Astrocyte of the cerebellum (primary cell): Measurements from ENCODE around the gene DNAJB2.

Experiments
- DNase-seq: peaks from one replicate; pipeline ENCODE4 v3.0.0-alpha.2; 2011; ENCODE audit warnings: low read depth
- H3K4me3 ChIP-seq: 2 replicates; pipeline ENCODE4 v1.5.1; 2011; ENCODE audit warnings: mild to moderate bottlenecking, low read depth, low read length, moderate library complexity
- in situ Hi-C: cut with HindIII; loops from 2 replicates; pipeline ENCODE4 v1.10.0; 2017; ENCODE audit warnings: low sequenced_read_pairs
- TF ChIP-seq, protein P1 (sequence below): IDR thresholded peaks from 2 replicates; pipeline ENCODE4 v1.5.1; 2012; ENCODE audit warnings: low read length, low read depth, moderate library complexity, mild to moderate bottlenecking; ENCODE audit errors: missing control alignments

The DNAJB2 gene

DNA sequence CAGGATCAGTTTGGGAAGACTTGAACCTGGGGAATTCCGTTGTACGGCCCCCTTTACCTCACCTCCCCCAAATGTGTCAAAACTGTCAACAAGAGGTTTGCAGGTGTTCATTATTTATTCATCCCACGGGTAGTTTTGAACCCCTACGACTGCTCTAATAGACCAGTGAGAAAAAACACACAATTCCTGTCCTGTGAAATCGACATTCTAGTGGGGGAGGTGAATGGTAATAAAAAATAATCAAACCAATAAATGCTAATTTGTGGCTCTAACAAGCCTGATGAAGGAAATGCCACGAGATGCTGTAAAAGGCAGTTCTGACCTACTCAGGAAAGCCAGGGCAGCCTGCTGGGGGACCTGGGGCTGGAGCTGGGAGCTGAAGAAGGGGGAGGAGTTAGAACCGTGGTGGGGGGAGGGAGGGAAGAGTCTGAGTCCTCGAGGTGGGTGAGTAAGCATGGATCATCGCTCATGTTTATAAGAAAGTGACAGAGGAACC is 463 bp upstream of the DNAJB2 start:
- TF ChIP-seq, protein P1, sequence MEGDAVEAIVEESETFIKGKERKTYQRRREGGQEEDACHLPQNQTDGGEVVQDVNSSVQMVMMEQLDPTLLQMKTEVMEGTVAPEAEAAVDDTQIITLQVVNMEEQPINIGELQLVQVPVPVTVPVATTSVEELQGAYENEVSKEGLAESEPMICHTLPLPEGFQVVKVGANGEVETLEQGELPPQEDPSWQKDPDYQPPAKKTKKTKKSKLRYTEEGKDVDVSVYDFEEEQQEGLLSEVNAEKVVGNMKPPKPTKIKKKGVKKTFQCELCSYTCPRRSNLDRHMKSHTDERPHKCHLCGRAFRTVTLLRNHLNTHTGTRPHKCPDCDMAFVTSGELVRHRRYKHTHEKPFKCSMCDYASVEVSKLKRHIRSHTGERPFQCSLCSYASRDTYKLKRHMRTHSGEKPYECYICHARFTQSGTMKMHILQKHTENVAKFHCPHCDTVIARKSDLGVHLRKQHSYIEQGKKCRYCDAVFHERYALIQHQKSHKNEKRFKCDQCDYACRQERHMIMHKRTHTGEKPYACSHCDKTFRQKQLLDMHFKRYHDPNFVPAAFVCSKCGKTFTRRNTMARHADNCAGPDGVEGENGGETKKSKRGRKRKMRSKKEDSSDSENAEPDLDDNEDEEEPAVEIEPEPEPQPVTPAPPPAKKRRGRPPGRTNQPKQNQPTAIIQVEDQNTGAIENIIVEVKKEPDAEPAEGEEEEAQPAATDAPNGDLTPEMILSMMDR, result no peak
- DNase-seq, result no peak
- H3K4me3 ChIP-seq, result peak overlapping the region; percentile 61
- in situ Hi-C loops, result no loop called here

DNA sequence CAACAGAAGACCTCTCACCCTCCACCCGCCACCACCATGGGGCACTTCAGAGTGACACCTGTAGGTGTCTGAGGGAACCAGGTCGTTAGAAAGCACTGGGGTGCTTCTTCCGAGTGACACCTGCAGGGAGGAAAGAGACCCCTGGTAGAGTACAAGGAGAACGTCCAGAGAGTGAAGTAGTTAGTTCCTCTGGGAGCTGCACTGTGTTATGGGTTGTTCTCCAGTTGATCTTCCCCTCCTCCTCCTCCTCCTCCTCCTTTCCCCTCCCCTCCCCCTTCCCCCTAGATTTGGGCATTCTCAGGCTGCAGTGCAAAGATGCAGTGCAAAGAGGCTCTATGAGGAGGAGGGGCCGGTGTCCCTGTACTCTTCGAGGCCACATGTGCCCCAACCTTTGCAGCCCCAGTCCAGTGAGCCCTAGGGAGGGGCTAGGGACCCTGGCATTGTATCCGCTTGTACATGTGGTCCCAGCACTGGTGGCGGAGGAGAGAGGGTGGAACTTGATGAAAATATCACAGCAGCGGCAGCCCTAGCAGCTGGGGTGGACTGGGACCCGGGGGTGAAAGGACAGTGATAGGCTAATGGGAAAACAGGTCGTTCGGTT is 850 bp downstream of the DNAJB2 start:
- TF ChIP-seq, protein P1, result no peak
- DNase-seq, result no peak
- H3K4me3 ChIP-seq, result peak overlapping the region; percentile 61
- in situ Hi-C loops, result no loop called here

DNA sequence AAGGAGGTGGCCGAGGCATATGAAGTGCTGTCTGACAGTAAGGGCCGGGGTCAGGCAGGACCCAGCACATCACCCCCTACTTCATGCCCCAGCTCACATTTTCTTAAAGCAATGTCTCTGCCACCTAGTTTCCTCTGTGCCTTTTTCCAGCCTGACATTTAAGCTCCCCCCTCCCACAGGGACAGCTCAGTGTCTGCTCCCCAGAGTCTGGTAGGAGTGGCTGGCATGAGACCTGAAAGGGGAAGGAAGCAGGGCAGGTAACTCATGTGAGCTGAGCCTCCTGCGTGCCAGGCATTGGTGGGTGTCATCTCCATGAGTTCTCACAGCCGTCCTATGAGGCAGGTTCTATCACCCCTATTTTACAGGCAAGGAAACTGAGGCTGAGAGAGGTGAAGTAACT is 1.5 kb downstream of the DNAJB2 start:
- DNase-seq, result no peak
- in situ Hi-C loops, result no loop called here
- no peak overlapping the region for H3K4me3 ChIP-seq
- TF ChIP-seq, protein P1, result no peak

DNA sequence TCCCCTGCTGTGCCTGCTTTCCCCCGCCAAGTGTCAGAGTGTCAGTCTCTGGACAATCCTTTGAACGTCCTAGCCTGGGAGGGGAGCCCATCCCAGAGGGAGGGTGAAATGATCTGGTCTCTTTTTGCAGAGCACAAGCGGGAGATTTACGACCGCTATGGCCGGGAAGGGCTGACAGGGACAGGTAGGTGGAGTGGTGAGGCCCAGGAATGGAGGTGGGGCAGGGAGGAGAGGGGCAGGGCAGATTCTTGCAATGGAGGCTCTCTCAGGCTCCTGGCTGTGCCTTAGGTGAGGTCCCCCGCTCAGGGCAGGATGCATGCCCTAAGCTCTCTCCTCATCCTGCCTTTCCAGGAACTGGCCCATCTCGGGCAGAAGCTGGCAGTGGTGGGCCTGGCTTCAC is 2.4 kb downstream of the DNAJB2 start:
- in situ Hi-C loops, result no loop called here
- TF ChIP-seq, protein P1, result no peak
- no peak for DNase-seq
- no peak overlapping the region for H3K4me3 ChIP-seq

DNA sequence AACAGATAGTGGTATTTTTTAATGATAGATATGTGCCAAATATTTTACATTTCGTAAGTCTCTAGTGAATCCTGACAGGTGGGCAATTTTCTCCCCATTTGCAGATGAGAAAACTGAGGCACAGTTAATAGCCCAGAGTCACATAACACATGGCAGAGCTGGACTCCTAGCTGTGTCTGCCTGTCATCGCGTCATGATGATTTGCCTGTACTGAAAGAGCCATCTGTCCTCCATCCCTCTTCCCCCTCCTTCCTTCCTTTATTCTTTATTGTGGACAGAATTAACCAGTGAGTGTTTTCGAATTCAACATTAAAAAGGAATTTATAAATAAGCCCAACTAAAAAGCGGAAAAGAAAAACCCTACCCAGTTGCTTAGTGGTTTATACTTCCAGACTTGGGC is 3.2 kb downstream of the DNAJB2 start:
- no peak for DNase-seq
- no peak overlapping the region for H3K4me3 ChIP-seq
- in situ Hi-C loops, result no loop called here
- TF ChIP-seq, protein P1, result no peak

DNA sequence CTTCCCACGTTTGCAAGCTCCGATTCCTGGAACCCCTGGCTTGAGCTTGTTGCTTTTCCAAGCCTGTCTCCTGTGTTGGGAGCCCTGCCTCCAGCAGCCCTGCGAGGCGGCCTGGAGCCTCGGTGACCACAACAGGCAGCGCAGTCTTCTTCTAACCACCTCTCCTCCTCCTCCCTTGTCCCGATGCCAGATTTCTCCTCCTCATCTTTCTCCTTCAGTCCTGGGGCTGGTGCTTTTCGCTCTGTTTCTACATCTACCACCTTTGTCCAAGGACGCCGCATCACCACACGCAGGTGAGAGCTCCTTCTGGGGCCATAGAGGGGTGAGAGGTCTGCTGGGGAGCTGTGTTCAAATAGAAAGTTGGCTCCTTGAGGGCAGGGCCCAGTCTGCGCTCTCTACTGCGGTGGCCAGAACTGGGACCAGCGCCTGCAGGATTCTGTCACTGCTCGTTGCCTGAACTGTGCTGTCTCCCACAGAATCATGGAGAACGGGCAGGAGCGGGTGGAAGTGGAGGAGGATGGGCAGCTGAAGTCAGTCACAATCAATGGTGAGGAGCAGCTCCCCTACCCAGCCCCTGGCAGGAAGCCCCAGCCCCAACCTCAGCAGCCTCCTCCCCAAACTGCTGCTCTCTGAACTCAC is 3.9 kb downstream of the DNAJB2 start:
- no peak for DNase-seq
- H3K4me3 ChIP-seq, result no peak overlapping the region
- in situ Hi-C loops, result no loop called here
- TF ChIP-seq, protein P1, result no peak
